HEK293 (cell line): ENCODE results near the gene PRDM7.
A peak's percentile ranks its signal among the peaks of the same experiment; 100 is the strongest.

Experiments used
- CTCF ChIA-PET: fragments of 350-600 bp; formaldehyde crosslinking; extraction: SDS; loops from one replicate; lab custom pipeline; 2021; ENCODE audit warnings: antibody characterized with exemption; lab: Yijun Ruan, JAX
- POLR2A ChIA-PET: fragments of 300-600 bp; formaldehyde crosslinking; extraction: SDS; loops from one replicate; lab custom pipeline; 2020; ENCODE audit warnings: antibody characterized with exemption, inconsistent platforms; lab: Yijun Ruan, JAX
- H3K27ac ChIP-seq: fragments of 200-500 bp; sonication (Bioruptor generic); 2 replicates; pipeline ENCODE4 v1.5.1; 2014; ENCODE audit warnings: low read depth, low read length, control low read depth, inconsistent platforms; ENCODE audit errors: extremely low read depth
- H3K36me3 ChIP-seq, 2 experiments: fragments of 200-500 bp in 1 of 2; sonication (Bioruptor generic) in 1 of 2; 1 replicate in 1 of 2; 2 replicates in 1 of 2; pipeline ENCODE4 v1.5.1; 2014 to 2017; ENCODE audit warnings: inconsistent platforms in 2 of 2, low read length in 2 of 2; ENCODE audit not compliant: control insufficient read depth in 2 of 2, insufficient read depth in 1 of 2
- H3K4me1 ChIP-seq: fragments of 200-500 bp; sonication (Bioruptor generic); 2 replicates; pipeline ENCODE4 v1.5.1; 2014; ENCODE audit warnings: mild to moderate bottlenecking, low read length, inconsistent platforms; ENCODE audit not compliant: control insufficient read depth, insufficient read depth
- H3K4me3 ChIP-seq: 2 replicates; pipeline ENCODE4 v1.5.1; 2011; ENCODE audit warnings: low read depth, mild to moderate bottlenecking, control low read depth, low read length, moderate library complexity
- H3K9me3 ChIP-seq: fragments of 200-500 bp; sonication (Bioruptor generic); 2 replicates; pipeline ENCODE4 v1.5.1; 2014; ENCODE audit warnings: low read depth, low read length, inconsistent platforms; ENCODE audit not compliant: control insufficient read depth, insufficient read depth
- FEZF1 ChIP-seq: fragments of 450-650 bp; formaldehyde crosslinking; IDR thresholded peaks from 2 replicates; pipeline ENCODE4 v1.5.1; 2016; ENCODE audit warnings: missing biosample characterization, missing genetic modification characterization
- GLI4 ChIP-seq: fragments of 450-650 bp; formaldehyde crosslinking; IDR thresholded peaks from 2 replicates; pipeline ENCODE4 v1.5.1; 2016; ENCODE audit warnings: missing biosample characterization, missing genetic modification characterization
- PRDM1 ChIP-seq: fragments of 450-650 bp; formaldehyde crosslinking; IDR thresholded peaks from 2 replicates; pipeline ENCODE4; 2016; ENCODE audit warnings: missing biosample characterization, missing genetic modification characterization
- ZNF112 ChIP-seq: fragments of 450-650 bp; formaldehyde crosslinking; IDR thresholded peaks from 2 replicates; pipeline ENCODE4 v1.5.0; 2017; ENCODE audit warnings: missing biosample characterization, missing genetic modification characterization
- ZNF174 ChIP-seq: fragments of 450-650 bp; formaldehyde crosslinking; IDR thresholded peaks from 2 replicates; pipeline ENCODE4 v1.5.0; 2017; ENCODE audit warnings: missing biosample characterization, mild to moderate bottlenecking, missing genetic modification characterization
- ZNF24 ChIP-seq: fragments of 450-650 bp; formaldehyde crosslinking; IDR thresholded peaks from 2 replicates; pipeline ENCODE4 v1.5.1; 2016; ENCODE audit warnings: missing biosample characterization, missing genetic modification characterization
- ZNF311 ChIP-seq: fragments of 450-650 bp; formaldehyde crosslinking; IDR thresholded peaks from 2 replicates; pipeline ENCODE4 v1.5.1; 2017; ENCODE audit warnings: missing biosample characterization, missing genetic modification characterization, borderline replicate concordance
- ZNF354C ChIP-seq: fragments of 450-650 bp; formaldehyde crosslinking; IDR thresholded peaks from 2 replicates; pipeline ENCODE4 v1.5.1; 2016; ENCODE audit warnings: missing biosample characterization, missing genetic modification characterization, low read depth, borderline replicate concordance
- ZNF510 ChIP-seq: fragments of 450-650 bp; formaldehyde crosslinking; IDR thresholded peaks from 2 replicates; pipeline ENCODE4 v1.5.1; 2018; ENCODE audit warnings: mild to moderate bottlenecking, missing genetic modification characterization, missing biosample characterization; ENCODE audit not compliant: insufficient replicate concordance
- ZNF610 ChIP-seq: fragments of 450-650 bp; formaldehyde crosslinking; IDR thresholded peaks from 2 replicates; pipeline ENCODE4 v1.5.1; 2016; ENCODE audit warnings: missing biosample characterization, missing genetic modification characterization, borderline replicate concordance
- ZNF660 ChIP-seq: fragments of 450-650 bp; IDR thresholded peaks from 2 replicates; pipeline ENCODE4 v1.5.1; 2018; ENCODE audit warnings: missing biosample characterization, mild to moderate bottlenecking, missing genetic modification characterization
- TF ChIP-seq, protein P1 (sequence below): fragments of 450-650 bp; formaldehyde crosslinking; IDR thresholded peaks from 2 replicates; pipeline ENCODE4 v1.5.1; 2016; ENCODE audit warnings: missing biosample characterization, missing genetic modification characterization
- TF ChIP-seq, protein P2 (sequence below): fragments of 450-650 bp; formaldehyde crosslinking; IDR thresholded peaks from 2 replicates; pipeline ENCODE4 v1.5.1; 2016; ENCODE audit warnings: missing biosample characterization, missing genetic modification characterization, borderline replicate concordance
- TF ChIP-seq, protein P3 (sequence below): fragments of 450-650 bp; formaldehyde crosslinking; IDR thresholded peaks from 2 replicates; pipeline ENCODE4 v1.5.1; 2016; ENCODE audit warnings: missing biosample characterization, missing genetic modification characterization
- TF ChIP-seq, protein P4 (sequence below): fragments of 450-650 bp; formaldehyde crosslinking; IDR thresholded peaks from 2 replicates; pipeline ENCODE4 v1.5.1; 2016; ENCODE audit warnings: missing biosample characterization, missing genetic modification characterization

The PRDM7 gene

DNA sequence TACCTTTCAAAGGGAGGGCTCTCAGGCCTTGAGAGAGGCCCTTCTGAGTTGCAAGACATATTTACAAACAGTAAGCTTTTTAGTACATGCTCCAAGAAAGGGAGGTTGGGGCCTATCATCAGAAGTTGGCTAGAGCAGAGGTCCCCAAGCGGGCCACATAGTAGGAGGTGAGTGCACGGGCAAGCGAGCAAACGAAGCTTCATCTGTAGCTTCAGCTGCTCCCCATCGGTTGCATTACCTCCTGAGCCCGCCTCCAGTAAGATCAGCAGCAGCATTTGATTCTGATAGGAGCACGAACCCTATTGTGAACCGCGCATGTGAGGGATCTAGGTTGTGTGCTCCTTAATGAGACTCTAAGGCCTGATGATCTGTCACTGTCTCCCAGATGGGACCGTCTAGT is 26.2 kb downstream of the PRDM7 start:
- Histone ChIP-seq H3K4me3 (no peak overlapping the region), H3K36me3 (no peaks in the 10 kb centered on the region), H3K27ac (no peak overlapping the region), H3K4me1 (no peaks in the 10 kb centered on the region), H3K9me3 (no peaks in the 10 kb centered on the region)
- POLR2A ChIA-PET, result no interaction called here
- no peak for TF ChIP-seq ZNF24 (tag by site-specific recombination)
- TF ChIP-seq, protein P1, sequence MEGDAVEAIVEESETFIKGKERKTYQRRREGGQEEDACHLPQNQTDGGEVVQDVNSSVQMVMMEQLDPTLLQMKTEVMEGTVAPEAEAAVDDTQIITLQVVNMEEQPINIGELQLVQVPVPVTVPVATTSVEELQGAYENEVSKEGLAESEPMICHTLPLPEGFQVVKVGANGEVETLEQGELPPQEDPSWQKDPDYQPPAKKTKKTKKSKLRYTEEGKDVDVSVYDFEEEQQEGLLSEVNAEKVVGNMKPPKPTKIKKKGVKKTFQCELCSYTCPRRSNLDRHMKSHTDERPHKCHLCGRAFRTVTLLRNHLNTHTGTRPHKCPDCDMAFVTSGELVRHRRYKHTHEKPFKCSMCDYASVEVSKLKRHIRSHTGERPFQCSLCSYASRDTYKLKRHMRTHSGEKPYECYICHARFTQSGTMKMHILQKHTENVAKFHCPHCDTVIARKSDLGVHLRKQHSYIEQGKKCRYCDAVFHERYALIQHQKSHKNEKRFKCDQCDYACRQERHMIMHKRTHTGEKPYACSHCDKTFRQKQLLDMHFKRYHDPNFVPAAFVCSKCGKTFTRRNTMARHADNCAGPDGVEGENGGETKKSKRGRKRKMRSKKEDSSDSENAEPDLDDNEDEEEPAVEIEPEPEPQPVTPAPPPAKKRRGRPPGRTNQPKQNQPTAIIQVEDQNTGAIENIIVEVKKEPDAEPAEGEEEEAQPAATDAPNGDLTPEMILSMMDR (tag by site-specific recombination), result no peak
- no peak for TF ChIP-seq ZNF174
- TF ChIP-seq ZNF112 (tag by site-specific recombination), result no peak
- TF ChIP-seq ZNF610, result peak; percentile 95; the same call in 1 of the 2 replicates
- TF ChIP-seq, protein P2, sequence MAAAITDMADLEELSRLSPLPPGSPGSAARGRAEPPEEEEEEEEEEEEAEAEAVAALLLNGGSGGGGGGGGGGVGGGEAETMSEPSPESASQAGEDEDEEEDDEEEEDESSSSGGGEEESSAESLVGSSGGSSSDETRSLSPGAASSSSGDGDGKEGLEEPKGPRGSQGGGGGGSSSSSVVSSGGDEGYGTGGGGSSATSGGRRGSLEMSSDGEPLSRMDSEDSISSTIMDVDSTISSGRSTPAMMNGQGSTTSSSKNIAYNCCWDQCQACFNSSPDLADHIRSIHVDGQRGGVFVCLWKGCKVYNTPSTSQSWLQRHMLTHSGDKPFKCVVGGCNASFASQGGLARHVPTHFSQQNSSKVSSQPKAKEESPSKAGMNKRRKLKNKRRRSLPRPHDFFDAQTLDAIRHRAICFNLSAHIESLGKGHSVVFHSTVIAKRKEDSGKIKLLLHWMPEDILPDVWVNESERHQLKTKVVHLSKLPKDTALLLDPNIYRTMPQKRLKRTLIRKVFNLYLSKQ (tag by site-specific recombination), result no peak
- TF ChIP-seq FEZF1, result no peak
- TF ChIP-seq ZNF311 (tag by site-specific recombination), result no peak
- CTCF ChIA-PET, result interaction anchor here (1.5 kb wide), 1 partner anchor 30 kb away, joined by 5 read pairs; no protein-coding TSS in a partner anchor

DNA sequence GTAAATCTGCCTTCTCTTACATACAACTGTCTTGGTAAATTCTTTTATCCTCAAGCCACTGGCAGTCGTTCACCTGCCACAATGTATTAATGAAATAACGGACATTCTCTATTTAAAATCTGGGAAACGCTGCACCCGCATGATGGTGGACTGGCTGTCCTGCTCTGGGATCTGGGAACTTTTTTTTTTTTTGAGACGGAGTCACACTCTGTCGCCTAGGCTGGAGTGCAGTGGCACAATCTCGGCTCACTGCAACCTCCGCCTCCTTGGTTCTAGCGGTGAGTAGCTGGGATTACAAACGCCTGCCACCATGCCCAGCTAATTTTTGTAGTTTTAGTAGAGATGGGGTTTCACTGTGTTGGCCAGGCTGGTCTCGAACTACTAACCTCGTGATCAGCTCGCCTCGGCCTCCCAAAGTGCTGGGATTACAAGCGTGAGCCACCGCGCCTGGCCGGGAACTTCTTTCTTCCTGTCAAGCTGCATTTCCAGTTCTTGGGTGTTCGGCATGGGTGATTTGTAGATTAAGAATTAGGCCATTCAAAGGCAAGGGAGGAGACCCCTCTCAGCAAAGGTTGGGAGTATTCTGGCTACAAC is 28.3 kb downstream of the PRDM7 start:
- H3K4me1 ChIP-seq, result no peaks in the 10 kb centered on the region
- TF ChIP-seq ZNF510 (tag by site-specific recombination), result no peak
- 0 out of 2 replicates have a peak, but pooled peaks have one; percentile 2 for TF ChIP-seq PRDM1
- H3K27ac ChIP-seq, result no peak overlapping the region
- ChIA-PET POLR2A (no interaction called here), CTCF (no interaction called here)
- H3K4me3 ChIP-seq, result no peak overlapping the region
- no peaks in the 10 kb centered on the region for H3K9me3 ChIP-seq
- peaks cover 0 to 8% of the 10 kb centered on the region in 2 experiments; a peak in 1 of 3 replicates for H3K36me3 ChIP-seq

DNA sequence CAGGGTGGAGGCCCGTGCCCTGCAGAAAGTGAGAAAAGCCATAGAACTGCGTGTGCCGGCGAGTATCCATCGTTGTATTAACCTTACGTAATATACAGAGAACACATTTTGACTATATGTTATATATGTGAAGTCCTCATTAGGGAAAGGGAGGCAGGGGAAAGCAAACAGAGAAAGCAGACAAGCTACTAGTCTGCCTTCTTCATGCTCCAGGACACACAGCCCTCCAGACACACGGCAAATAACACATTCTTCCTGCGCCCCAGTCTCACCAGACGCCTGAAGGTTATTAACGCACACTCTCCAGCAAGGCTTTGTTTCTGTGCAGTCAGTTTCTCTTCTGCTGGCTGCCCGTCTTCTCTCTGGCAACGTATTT is 28.8 kb downstream of the PRDM7 start:
- POLR2A ChIA-PET, result no interaction called here
- Histone ChIP-seq H3K4me1 (no peaks in the 10 kb centered on the region), H3K36me3 (peaks cover 0 to 13% of the 10 kb centered on the region in 2 experiments; a peak in 1 of 3 replicates), H3K4me3 (no peak overlapping the region), H3K27ac (no peak overlapping the region), H3K9me3 (no peaks in the 10 kb centered on the region)
- CTCF ChIA-PET, result no interaction called here
- TF ChIP-seq GLI4 (tag by site-specific recombination) (no peak), PRDM1 (peak; percentile 91)

DNA sequence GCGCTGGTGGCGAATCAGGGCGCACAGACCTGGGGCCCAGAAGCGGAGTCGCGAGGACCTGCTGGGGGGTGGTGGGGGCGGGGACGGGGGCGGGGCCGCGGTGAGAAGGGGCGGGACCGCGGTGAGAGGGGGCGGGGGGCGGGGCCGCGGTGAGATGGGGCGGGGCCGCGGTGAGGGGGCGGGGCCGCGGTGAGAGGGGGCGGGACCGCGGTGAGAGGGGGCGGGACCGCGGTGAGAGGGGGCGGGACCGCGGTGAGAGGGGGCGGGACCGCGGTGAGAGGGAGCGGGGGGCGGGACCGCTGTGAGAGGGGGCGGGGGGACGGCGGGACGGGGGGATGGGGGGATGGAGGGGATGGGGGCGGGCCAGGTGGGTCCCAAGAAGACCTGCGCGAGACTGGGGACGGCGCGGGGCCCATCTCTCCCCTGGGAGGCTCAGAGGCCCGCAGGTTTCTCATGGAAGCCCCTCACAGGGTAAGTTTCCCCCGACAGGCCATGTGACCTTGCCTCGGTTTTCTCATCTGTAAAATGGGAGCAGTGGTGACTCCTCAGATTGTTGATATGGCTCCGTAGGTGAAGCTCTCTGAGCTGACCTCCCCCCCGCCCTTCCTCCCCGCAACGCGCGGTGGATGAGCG is 29.3 kb downstream of the PRDM7 start:
- no peaks in the 10 kb centered on the region for H3K4me1 ChIP-seq
- H3K9me3 ChIP-seq, result no peaks in the 10 kb centered on the region
- POLR2A ChIA-PET, result no interaction called here
- peaks cover 0 to 18% of the 10 kb centered on the region in 2 experiments; a peak in 1 of 3 replicates for H3K36me3 ChIP-seq
- TF ChIP-seq, protein P3, sequence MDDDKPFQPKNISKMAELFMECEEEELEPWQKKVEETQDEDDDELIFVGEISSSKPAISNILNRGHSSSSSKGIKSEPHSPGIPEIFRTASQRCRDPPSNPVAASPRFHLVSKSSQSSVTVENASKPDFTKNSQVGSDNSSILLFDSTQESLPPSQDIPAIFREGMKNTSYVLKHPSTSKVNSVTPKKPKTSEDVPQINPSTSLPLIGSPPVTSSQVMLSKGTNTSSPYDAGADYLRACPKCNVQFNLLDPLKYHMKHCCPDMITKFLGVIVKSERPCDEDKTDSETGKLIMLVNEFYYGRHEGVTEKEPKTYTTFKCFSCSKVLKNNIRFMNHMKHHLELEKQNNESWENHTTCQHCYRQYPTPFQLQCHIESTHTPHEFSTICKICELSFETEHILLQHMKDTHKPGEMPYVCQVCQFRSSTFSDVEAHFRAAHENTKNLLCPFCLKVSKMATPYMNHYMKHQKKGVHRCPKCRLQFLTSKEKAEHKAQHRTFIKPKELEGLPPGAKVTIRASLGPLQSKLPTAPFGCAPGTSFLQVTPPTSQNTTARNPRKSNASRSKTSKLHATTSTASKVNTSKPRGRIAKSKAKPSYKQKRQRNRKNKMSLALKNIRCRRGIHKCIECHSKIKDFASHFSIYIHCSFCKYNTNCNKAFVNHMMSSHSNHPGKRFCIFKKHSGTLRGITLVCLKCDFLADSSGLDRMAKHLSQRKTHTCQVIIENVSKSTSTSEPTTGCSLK (tag by site-specific recombination), result no peak
- TF ChIP-seq ZNF354C (tag by site-specific recombination), result no peak
- TF ChIP-seq, protein P4, sequence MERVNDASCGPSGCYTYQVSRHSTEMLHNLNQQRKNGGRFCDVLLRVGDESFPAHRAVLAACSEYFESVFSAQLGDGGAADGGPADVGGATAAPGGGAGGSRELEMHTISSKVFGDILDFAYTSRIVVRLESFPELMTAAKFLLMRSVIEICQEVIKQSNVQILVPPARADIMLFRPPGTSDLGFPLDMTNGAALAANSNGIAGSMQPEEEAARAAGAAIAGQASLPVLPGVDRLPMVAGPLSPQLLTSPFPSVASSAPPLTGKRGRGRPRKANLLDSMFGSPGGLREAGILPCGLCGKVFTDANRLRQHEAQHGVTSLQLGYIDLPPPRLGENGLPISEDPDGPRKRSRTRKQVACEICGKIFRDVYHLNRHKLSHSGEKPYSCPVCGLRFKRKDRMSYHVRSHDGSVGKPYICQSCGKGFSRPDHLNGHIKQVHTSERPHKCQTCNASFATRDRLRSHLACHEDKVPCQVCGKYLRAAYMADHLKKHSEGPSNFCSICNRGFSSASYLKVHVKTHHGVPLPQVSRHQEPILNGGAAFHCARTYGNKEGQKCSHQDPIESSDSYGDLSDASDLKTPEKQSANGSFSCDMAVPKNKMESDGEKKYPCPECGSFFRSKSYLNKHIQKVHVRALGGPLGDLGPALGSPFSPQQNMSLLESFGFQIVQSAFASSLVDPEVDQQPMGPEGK (tag by site-specific recombination), result no peak
- no peak for TF ChIP-seq ZNF660
- TF ChIP-seq, all 188 proteins: peak for 0
- no peak overlapping the region; the same call in 1 of the 2 replicates for H3K27ac ChIP-seq
- CTCF ChIA-PET, result no interaction called here
- no peak overlapping the region; the same call in 1 of the 2 replicates for H3K4me3 ChIP-seq
